H9 (cell line): ENCODE measurements around the gene SOD3. TPM values are rescaled to one million over a fixed set of nuclear protein-coding genes. Genes with fewer than 3 reads are reported as not detected.

Experiments
- DNase-seq: peaks from one replicate; pipeline ENCODE4 v3.0.0-alpha.2; 2017
- H2AFZ ChIP-seq: one replicate; pipeline ENCODE4 v1.6.1; 2013; ENCODE audit warnings: mild to moderate bottlenecking, low read length, control low read depth, moderate library complexity
- H2AK5ac ChIP-seq: 2 replicates; pipeline ENCODE4 v1.6.1; 2013; ENCODE audit warnings: low read length, control low read depth, mixed read lengths; ENCODE audit not compliant: insufficient read length
- H2BK120ac ChIP-seq: one replicate; pipeline ENCODE4 v1.6.1; 2013; ENCODE audit warnings: low read depth, mild to moderate bottlenecking, low read length, control low read depth, inconsistent platforms; ENCODE audit not compliant: poor library complexity, severe bottlenecking
- H2BK12ac ChIP-seq: 2 replicates; pipeline ENCODE4 v1.6.1; 2013; ENCODE audit warnings: low read length, control low read depth, mixed read lengths, low read depth; ENCODE audit not compliant: insufficient read length
- H2BK15ac ChIP-seq: 2 replicates; pipeline ENCODE4 v1.6.1; 2013; ENCODE audit warnings: low read depth, low read length, control low read depth
- H2BK20ac ChIP-seq: one replicate; pipeline ENCODE4 v1.6.1; 2013; ENCODE audit warnings: low read depth, mild to moderate bottlenecking, low read length, control low read depth, inconsistent platforms; ENCODE audit not compliant: poor library complexity, severe bottlenecking
- H2BK5ac ChIP-seq: 2 replicates; pipeline ENCODE4 v1.6.1; 2013; ENCODE audit warnings: low read length, control low read depth, mixed read lengths; ENCODE audit not compliant: insufficient read length
- H3K14ac ChIP-seq: 2 replicates; pipeline ENCODE4 v1.6.1; 2013; ENCODE audit warnings: low read length, control low read depth; ENCODE audit not compliant: insufficient read depth
- H3K18ac ChIP-seq: 2 replicates; pipeline ENCODE4 v1.6.1; 2013; ENCODE audit warnings: low read depth, mild to moderate bottlenecking, mixed read lengths, low read length, control low read depth; ENCODE audit not compliant: insufficient read length
- H3K23ac ChIP-seq: 2 replicates; pipeline ENCODE4 v1.6.1; 2013; ENCODE audit warnings: low read length, control low read depth, mixed read lengths, low read depth; ENCODE audit not compliant: insufficient read length
- H3K23me2 ChIP-seq: 2 replicates; pipeline ENCODE4 v1.6.1; 2013; ENCODE audit warnings: low read depth, mild to moderate bottlenecking, mixed read lengths, low read length, control low read depth; ENCODE audit not compliant: insufficient read length, poor library complexity, severe bottlenecking
- H3K27ac ChIP-seq: 2 replicates; pipeline ENCODE4 v1.5.1; 2013; ENCODE audit warnings: low read length, control low read depth, mixed read lengths, low read depth; ENCODE audit not compliant: insufficient read length
- H3K27me3 ChIP-seq: 2 replicates; pipeline ENCODE4 v1.6.1; 2013; ENCODE audit warnings: low read length, control low read depth, inconsistent platforms; ENCODE audit not compliant: insufficient read depth
- H3K4ac ChIP-seq: 2 replicates; pipeline ENCODE4 v1.6.1; 2013; ENCODE audit warnings: low read depth, mild to moderate bottlenecking, control low read depth, inconsistent platforms, low read length, moderate library complexity
- H3K4me1 ChIP-seq: 2 replicates; pipeline ENCODE4 v1.6.1; 2013; ENCODE audit warnings: low read length, control low read depth, inconsistent platforms; ENCODE audit not compliant: insufficient read depth
- H3K4me2 ChIP-seq: 2 replicates; pipeline ENCODE4 v1.6.1; 2013; ENCODE audit warnings: low read length, control low read depth, mixed read lengths; ENCODE audit not compliant: insufficient read length, insufficient read depth
- H3K56ac ChIP-seq: 2 replicates; pipeline ENCODE4 v1.6.1; 2013; ENCODE audit warnings: low read depth, mild to moderate bottlenecking, mixed read lengths, low read length, control low read depth; ENCODE audit not compliant: insufficient read length
- H3K79me1 ChIP-seq: 2 replicates; pipeline ENCODE4 v1.6.1; 2013; ENCODE audit warnings: low read depth, mild to moderate bottlenecking, moderate library complexity, low read length, control low read depth, inconsistent platforms; ENCODE audit not compliant: insufficient read depth, poor library complexity, severe bottlenecking
- H3K79me2 ChIP-seq: 2 replicates; pipeline ENCODE4 v1.6.1; 2013; ENCODE audit warnings: low read length, control low read depth, inconsistent platforms; ENCODE audit not compliant: insufficient read depth
- H3K9ac ChIP-seq: 2 replicates; pipeline ENCODE4 v1.6.1; 2013; ENCODE audit warnings: low read length, control low read depth, mixed read lengths; ENCODE audit not compliant: insufficient read length; ENCODE audit errors: extremely low read depth
- H3K9me3 ChIP-seq: one replicate; pipeline ENCODE4 v1.6.1; 2013; ENCODE audit warnings: low read depth, low read length, inconsistent platforms; ENCODE audit not compliant: control insufficient read depth
- H3T11ph ChIP-seq: one replicate; pipeline ENCODE4 v1.6.1; 2013; ENCODE audit warnings: mild to moderate bottlenecking, low read length, control low read depth, inconsistent platforms
- H4K20me1 ChIP-seq: one replicate; pipeline ENCODE4 v1.6.1; 2013; ENCODE audit not compliant: control insufficient read depth, insufficient read length, insufficient read depth
- H4K5ac ChIP-seq: 2 replicates; pipeline ENCODE4 v1.6.1; 2013; ENCODE audit warnings: low read depth, mild to moderate bottlenecking, mixed read lengths, low read length, control low read depth; ENCODE audit not compliant: insufficient read length
- H4K8ac ChIP-seq: replicated peaks from 2 replicates; pipeline ENCODE4 v1.6.1; 2013; ENCODE audit warnings: low read length, control low read depth, mixed read lengths, low read depth; ENCODE audit not compliant: insufficient read length
- H4K91ac ChIP-seq: 2 replicates; pipeline ENCODE4 v1.6.1; 2013; ENCODE audit warnings: low read depth, mild to moderate bottlenecking, moderate library complexity, mixed read lengths, low read length, control low read depth; ENCODE audit not compliant: insufficient read length
- H3K27ac Mint-ChIP-seq, 3 experiments: 2 replicates in 2 of 3; 3 replicates in 1 of 3; pipeline ENCODE4 v1.8.0; 2020 to 2021; ENCODE audit warnings: mixed read lengths in 3 of 3, mild to moderate bottlenecking in 1 of 3, moderate library complexity in 1 of 3
- H3K27me3 Mint-ChIP-seq: 2 replicates; pipeline ENCODE4 v1.8.0; 2021; ENCODE audit warnings: low read depth, mild to moderate bottlenecking, moderate library complexity, mixed read lengths
- H3K36me3 Mint-ChIP-seq, 3 experiments: 2 replicates in 2 of 3; 3 replicates in 1 of 3; pipeline ENCODE4 v1.8.0; 2020 to 2021; ENCODE audit warnings: low read depth in 3 of 3, mixed read lengths in 3 of 3; ENCODE audit not compliant: insufficient read depth in 1 of 3
- H3K4me1 Mint-ChIP-seq, 2 experiments: 2 replicates each; pipeline ENCODE4 v1.8.0; 2020; ENCODE audit warnings: mixed read lengths in 2 of 2
- H3K4me3 Mint-ChIP-seq, 2 experiments: 2 replicates in 1 of 2; 3 replicates in 1 of 2; pipeline ENCODE4 v1.8.0; 2020 to 2021; ENCODE audit warnings: mild to moderate bottlenecking in 2 of 2, mixed read lengths in 2 of 2, moderate library complexity in 1 of 2
- H3K9me3 Mint-ChIP-seq, 2 experiments: 2 replicates in 1 of 2; 3 replicates in 1 of 2; pipeline ENCODE4 v1.8.0; 2020; ENCODE audit warnings: mild to moderate bottlenecking in 2 of 2, mixed read lengths in 2 of 2, moderate library complexity in 1 of 2
- CTCF ChIP-seq: fragments of 200-600 bp; sonication (generic); conservative IDR thresholded peaks from 3 replicates; pipeline ENCODE4 v1.8.0; 2021; ENCODE audit warnings: antibody characterized with exemption, mild to moderate bottlenecking
- WGBS: extraction: QIAGEN DNeasy Blood & Tissue Kit; methylation state at CpG from one replicate; pipeline ENCODE4 v1.1.7; 2013; ENCODE audit warnings: missing lambda C conversion rate, low lambda C conversion rate, mixed read lengths; ENCODE audit not compliant: insufficient read length; ENCODE audit errors: extremely low coverage; 5-methylcytosine and 5-hydroxymethylcytosine counted together
- total RNA-seq: library from RNA; stranded (reverse); gene quantifications from 2 replicates; pipeline ENCODE4 v1.2.1, GENCODE V29; 2021

Gene SOD3
- total RNA-seq, 1 experiment from 2014 or later, result 3.3 TPM

DNA sequence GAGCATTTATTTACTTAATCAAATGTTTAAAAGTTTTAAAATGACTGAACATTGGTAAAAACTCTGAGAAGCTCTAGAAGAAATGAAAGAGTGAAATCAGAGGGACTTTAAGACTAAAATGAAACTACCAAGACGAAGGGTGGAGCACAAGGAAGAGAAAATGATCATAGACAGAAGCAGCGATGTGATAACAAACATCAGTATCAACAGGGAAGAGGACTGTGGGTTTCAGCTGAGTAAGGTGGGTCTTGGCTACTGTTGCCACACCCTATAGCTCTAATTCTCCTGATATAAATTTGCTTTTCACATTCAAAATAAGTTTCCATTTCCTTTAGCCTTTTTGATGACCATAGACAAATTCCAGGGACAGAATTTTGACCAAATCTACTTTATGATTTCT, 18.4 kb downstream of the SOD3 start:
- no peak overlapping the region for H2BK120ac ChIP-seq
- no peak overlapping the region for H4K91ac ChIP-seq
- H4K20me1 ChIP-seq, result no peaks in the 10 kb centered on the region
- H3K27ac ChIP-seq, result no peak overlapping the region
- H3K9me3 ChIP-seq, result no peaks in the 10 kb centered on the region
- DNase-seq, result no peak
- no peaks in the 10 kb centered on the region for H3K79me1 ChIP-seq
- Mint-ChIP-seq H3K4me1 (peaks cover 8 to 11% of the 10 kb centered on the region in 2 experiments), H3K4me3 (no peak overlapping the region), H3K27me3 (no peaks in the 10 kb centered on the region; the same call in 1 of the 2 replicates), H3K36me3 (peaks cover 7 to 17% (median 8%) of the 10 kb centered on the region in 3 experiments; a peak in 6 of 7 replicates), H3K27ac (no peak overlapping the region), H3K9me3 (peaks cover 0 to 8% of the 10 kb centered on the region in 2 experiments; a peak in 3 of 5 replicates)
- H4K5ac ChIP-seq, result no peak overlapping the region
- H3K23me2 ChIP-seq, result no peaks in the 10 kb centered on the region
- H2BK12ac ChIP-seq, result no peak overlapping the region
- H3K4me2 ChIP-seq, result no peak overlapping the region
- H3K4ac ChIP-seq, result no peak overlapping the region
- no peak overlapping the region for H3K9ac ChIP-seq
- H3K27me3 ChIP-seq, result no peaks in the 10 kb centered on the region
- no peak overlapping the region for H2BK15ac ChIP-seq
- no peak overlapping the region for H3K14ac ChIP-seq
- H2AFZ ChIP-seq, result no peak overlapping the region
- no peak overlapping the region for H2AK5ac ChIP-seq
- no peak overlapping the region for H4K8ac ChIP-seq
- no peak overlapping the region for H3T11ph ChIP-seq
- WGBS, result no CpG with 5 or more reads among the region's 2 CpGs
- H2BK20ac ChIP-seq, result no peak overlapping the region
- no peaks in the 10 kb centered on the region for H3K79me2 ChIP-seq
- H2BK5ac ChIP-seq, result no peak overlapping the region
- no peak overlapping the region for H3K56ac ChIP-seq
- H3K4me1 ChIP-seq, result no peaks in the 10 kb centered on the region
- no peak for TF ChIP-seq CTCF
- no peak overlapping the region for H3K23ac ChIP-seq
- H3K18ac ChIP-seq, result no peak overlapping the region
